Fibroblast of lung (primary cell): ENCODE data around the gene UBQLN1.

ENCODE experiments used
- EZH2 ChIP-seq: IDR thresholded peaks from 2 replicates; pipeline ENCODE4 v1.5.1; 2012; ENCODE audit warnings: low read length, control low read depth, mild to moderate bottlenecking; ENCODE audit errors: missing control alignments
- TF ChIP-seq, protein P1 (sequence below), 2 donors: IDR thresholded peaks in 1 of 2; conservative IDR thresholded peaks in 1 of 2; 1 replicate in 1 of 2; 2 replicates in 1 of 2; pipeline ENCODE4 v1.5.1; 2011 to 2012; ENCODE audit warnings: low read length in 2 of 2, control low read depth in 1 of 2, inconsistent platforms in 1 of 2, low read depth in 1 of 2, mild to moderate bottlenecking in 1 of 2

DNA sequence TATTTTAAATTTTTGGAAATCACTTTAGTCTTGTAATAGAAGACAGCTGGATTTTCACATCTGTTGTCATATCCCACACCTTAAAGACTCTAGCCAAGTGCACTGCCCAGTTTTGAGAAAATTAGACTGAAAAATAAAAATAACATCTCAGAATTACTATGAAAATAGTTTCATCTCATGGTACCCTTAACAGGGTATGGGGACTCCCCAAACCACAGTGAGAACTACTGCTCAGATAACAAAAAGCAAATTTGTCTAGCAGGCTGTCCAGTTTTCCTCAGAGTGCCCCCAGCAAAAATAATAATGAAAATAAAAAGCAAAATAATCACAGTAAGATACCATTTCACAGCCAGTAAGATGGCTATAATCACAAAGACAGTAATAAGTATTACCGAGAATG is 6.5 kb downstream of the UBQLN1 start:
- TF ChIP-seq, protein P1, sequence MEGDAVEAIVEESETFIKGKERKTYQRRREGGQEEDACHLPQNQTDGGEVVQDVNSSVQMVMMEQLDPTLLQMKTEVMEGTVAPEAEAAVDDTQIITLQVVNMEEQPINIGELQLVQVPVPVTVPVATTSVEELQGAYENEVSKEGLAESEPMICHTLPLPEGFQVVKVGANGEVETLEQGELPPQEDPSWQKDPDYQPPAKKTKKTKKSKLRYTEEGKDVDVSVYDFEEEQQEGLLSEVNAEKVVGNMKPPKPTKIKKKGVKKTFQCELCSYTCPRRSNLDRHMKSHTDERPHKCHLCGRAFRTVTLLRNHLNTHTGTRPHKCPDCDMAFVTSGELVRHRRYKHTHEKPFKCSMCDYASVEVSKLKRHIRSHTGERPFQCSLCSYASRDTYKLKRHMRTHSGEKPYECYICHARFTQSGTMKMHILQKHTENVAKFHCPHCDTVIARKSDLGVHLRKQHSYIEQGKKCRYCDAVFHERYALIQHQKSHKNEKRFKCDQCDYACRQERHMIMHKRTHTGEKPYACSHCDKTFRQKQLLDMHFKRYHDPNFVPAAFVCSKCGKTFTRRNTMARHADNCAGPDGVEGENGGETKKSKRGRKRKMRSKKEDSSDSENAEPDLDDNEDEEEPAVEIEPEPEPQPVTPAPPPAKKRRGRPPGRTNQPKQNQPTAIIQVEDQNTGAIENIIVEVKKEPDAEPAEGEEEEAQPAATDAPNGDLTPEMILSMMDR (conservative IDR thresholded peaks at IDR 0.05 in 1 of 2, IDR thresholded peaks at IDR 0.05 in 1 of 2; ENCODE audit: low read depth in 1 of 2, low read length in 2 of 2), result no peak
- no peak for TF ChIP-seq EZH2
